Fibroblast of upper back skin (primary cell): ENCODE results near the gene CLASP2.

ENCODE experiments used
- DNase-seq: peaks from one replicate; pipeline ENCODE4 v3.0.0-alpha.2; 2013

CLASP2 gene

GRCh38 chr3:33636125-33636850 is 81.8 kb downstream of the CLASP2 start:
- peak; percentile 74 for DNase-seq

DNA sequence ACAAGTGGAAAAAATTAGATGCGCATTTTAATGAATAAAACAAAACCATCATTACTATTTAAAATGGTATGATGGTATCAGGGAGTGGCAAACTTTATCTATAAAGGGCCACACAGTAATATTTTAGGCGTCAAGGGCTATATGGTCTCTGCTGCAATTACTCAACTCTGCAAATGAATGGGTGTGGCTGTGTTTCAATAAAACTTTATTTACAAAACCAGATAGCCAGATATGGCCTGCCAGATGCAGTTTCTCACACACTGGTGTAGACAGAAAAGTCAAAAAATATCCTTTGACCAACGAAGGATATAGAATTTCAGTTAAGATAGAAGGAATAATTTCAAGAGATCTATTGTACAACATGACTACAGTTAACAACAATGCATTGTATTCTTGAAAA is 83.8 kb downstream of the CLASP2 start:
- DNase-seq = no peak

DNA sequence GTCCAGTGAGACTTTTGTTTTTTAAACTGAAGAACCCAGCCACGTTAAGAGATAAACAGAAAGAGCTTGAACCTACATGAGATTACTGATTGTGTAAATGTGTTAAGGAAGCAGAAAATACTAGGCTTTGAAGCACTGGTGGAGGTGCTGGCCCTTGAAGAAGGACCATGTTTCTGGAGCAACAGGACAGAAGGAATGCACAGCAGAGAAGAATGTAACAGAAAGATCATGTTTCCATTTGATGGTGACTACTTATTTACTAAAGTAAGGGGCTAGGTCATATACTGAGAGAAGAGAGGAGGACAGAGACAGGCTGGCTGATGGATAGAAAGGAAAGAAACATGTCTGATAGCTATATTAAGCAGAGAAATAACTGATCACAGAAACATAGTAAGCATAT is 88.8 kb downstream of the CLASP2 start:
- no peak for DNase-seq

GRCh38 chr3:33624756-33625155 is 93.3 kb downstream of the CLASP2 start:
- DNase-seq = no peak

DNA sequence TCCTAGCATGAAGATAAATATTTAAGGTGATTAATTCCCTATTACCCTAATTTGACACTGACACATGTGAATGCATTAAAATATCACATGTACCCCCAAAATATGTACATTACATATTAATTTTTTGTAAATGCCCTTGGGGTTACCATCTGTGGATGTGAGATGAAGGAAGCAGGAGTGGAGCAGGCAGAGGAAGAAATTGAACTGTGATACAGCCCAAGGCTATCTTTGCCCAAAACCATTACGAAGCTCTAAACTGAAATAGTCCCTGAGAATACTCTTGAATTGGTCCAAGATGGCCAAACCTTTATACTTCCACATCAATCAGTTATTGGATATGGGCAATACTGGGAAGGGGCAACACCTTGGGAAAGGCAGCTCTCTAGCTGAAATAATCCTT is 105.0 kb downstream of the CLASP2 start:
- no peak for DNase-seq

DNA sequence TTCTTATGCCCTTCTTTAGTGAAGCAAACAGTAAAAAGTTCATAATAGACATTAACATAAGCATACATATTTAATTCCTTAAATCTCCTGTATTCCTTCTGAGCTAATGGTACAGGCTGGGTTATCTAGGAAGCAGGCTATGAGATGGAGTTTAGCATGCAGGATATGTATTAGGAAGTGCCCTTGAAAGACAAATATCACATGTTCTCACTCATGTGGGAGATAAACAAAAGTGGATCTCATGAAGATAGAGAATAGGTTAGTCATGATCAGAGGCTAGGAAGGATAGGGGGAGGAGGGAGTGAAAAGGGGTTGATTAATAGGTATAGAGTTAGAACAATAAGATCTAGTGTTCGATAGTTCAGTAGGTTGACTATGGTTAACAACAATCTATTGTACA is 105.4 kb downstream of the CLASP2 start:
- DNase-seq = no peak

- DNase-seq = no peak
These were observed 115.2 kb downstream of the CLASP2 start for GRCh38 chr3:33602829-33603228.

DNA sequence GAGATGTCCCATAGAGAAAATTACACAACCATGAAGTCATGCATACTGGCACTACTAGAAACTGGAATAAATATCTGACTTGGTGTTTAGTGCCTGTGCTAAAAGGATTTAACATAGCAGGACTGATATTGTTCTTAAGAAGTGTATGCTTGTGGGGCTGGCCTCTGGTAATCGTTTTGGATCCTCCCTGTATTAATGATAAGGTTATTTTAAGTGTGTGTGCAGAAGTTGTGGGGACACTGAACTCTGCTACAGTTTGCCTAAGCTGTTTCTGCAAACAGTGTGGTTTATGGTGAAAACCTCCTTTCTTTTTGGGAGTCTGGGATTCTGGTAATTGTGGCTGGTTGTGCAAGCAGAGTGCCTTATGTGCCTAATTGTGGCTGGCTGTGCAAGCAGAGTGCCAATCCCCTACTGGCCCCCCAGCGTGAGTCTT is 120.8 kb downstream of the CLASP2 start:
- DNase-seq = no peak

GRCh38 chr3:33592999-33593398 is 125.1 kb downstream of the CLASP2 start:
- DNase-seq = no peak

DNA sequence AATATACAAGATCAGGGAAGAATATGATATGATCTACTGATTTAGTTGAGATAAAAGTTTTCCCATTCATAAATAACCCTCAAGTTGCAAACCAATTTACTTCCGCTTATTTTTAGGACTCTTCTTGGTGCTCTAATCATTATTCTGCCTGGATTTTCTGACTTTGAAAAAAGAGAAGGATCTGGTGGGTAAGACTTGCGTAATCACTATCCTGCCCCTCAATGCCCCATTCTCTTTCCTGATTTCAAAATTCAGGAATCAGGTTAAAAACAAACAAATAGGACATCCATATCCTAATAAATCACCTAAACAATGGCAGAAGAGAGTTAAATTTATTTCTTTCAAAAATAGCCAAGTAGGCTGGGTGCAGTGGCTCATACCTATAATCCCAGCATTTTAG is 127.5 kb downstream of the CLASP2 start:
- no peak for DNase-seq

- no peak for DNase-seq
These were observed 131.7 kb downstream of the CLASP2 start for GRCh38 chr3:33586402-33586801.

DNA sequence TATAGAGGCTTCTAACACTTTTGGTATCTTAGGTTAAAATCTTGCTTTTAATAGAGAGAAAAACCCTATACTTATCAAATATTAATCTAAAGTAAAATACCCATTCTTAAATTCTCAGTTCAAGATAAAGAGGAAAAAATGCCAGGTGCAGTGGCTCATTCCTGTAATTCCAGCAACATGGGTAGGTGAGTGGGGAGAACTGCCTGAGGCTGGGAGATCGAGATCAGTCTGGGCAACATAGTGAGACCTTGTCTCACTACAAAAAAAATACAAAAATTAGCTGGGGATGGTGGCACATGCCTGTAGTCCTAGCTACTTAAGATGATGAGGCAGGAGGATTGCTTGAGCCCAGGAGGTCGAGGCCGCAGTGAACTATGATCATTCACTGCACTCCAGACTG is 135.8 kb downstream of the CLASP2 start:
- DNase-seq = no peak

GRCh38 chr3:33581666-33582065 is 136.4 kb downstream of the CLASP2 start:
- no peak for DNase-seq

DNA sequence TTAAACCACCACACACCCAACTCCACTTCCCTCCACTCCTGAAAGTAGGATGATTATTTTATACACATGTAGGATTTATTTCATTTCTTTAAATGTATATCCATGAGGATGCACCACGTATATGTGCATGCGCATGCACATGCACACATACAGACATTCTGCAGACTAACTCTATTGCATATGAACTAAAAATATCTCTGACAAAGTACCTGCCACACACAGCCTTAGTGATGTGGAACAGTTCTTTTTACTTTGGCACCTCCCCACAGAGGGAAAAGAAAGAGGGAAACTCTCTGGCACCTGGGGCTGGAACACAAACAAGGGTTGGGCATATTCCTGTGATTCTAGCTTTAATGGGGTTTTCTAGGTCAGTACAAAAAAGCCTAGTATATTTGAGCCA is 138.2 kb downstream of the CLASP2 start:
- DNase-seq = no peak

DNA sequence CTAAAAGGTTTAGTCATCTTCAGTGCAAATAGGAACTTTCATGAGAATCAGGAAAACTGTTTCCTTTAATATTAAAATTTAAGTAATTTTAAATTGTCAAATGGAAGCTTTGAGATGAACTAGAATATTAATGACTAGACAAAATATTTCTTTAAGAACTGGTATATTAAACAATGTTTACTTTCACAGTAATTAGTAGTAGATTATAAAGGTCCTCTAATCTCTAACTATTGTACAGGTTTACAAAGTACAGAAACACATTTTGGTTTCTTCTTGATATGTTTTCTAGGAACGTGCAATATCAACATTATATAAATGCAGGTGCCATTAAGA is 138.9 kb downstream of the CLASP2 start:
- no peak for DNase-seq

GRCh38 chr3:33578325-33579177 is 139.5 kb downstream of the CLASP2 start:
- DNase-seq = peak; percentile 3

DNA sequence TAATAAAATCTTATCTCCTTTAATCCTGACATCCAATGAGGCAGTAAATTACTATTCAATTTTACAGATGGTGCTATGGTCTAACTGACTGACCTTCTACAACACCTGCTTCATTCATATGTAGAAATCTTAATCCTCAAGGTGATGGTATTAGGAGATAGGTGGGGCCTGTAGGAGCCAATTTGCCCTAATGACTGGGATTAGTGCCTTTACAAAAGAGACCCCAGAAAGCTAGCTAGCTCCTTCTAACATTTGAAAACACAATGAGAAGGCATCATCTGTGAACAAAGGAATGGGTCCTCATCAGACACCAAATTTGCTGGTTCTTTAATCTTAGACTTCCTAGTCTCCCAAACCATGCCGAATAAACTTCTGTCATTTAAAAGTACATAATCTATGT is 140.5 kb downstream of the CLASP2 start:
- no peak for DNase-seq

GRCh38 chr3:33577173-33577572 is 140.9 kb downstream of the CLASP2 start:
- no peak for DNase-seq

DNA sequence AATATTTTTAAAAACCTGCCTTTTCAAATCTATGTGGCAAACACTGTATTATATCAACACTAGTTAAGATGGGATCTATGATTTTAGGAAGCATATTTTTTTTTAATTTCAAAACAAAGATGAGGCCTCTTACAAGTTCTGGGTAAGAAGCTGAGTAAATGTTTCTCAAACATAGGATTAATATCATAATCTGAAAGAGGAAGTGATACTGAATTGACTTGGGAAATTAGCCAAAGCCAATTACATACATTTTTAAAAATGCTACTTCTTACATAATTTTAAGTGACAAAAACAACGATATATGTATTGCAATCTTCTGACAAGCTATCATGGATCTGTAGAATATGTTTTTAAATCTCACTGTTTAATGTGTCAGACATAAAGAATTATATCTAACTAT is 142.7 kb downstream of the CLASP2 start:
- no peak for DNase-seq

DNA sequence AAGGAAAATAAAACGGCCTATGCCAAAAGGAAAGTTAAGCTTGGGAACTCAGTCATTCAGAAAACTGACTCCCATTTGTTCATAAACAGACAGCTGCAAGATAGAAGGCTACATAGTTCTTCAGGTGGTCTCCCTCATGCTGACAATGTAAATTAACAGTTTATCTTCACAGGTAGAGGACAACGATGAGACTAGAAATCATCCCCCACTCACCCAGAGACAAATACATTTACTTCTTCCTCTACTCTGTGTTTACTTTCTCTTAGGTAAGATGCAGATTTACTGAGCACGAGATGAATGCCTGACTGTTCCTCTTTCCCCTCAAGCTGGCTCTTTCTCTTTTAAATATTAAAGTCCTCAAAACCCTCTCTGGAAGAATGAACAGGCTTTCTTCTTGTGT is 160.2 kb downstream of the CLASP2 start:
- no peak for DNase-seq

DNA sequence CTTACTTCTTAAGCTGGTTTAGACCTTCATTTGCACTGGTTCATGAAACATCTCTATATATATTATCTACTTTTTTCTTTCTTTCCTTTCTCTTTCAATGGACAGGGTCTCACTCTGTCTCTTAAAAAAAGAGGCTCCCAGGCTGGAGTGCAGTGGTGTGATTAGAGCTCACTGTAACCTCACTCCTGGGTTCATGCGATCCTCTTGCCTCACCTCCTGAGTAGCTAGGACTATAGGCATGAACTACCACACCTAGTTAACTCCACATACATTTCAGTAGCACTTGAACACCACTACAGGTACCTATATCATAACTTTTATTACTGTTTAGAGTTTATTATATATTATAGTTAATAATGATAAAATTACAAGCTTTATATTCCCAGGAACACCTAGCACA is 160.8 kb downstream of the CLASP2 start:
- DNase-seq = no peak

DNA sequence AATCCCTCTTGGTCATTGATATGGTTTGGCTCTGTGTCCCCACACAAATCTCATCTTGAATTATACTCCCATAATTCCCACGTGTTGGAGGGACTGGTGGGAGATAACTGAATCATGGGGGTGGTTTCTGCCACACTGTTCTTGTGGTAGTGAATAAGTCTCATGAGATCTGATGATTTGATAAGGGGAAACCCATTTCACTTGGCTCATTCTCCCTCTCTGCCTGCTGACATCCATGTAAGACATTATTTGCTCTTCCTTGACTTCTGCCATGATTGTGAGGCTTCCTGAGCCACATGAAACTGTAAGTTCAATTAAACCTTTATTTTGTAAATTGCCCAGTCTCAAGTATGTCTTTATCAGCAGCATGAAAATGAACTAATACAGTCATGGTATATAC is 171.0 kb downstream of the CLASP2 start:
- DNase-seq = no peak

- peak; percentile 38 for DNase-seq
These were observed 173.9 kb downstream of the CLASP2 start for GRCh38 chr3:33544126-33544525.

DNA sequence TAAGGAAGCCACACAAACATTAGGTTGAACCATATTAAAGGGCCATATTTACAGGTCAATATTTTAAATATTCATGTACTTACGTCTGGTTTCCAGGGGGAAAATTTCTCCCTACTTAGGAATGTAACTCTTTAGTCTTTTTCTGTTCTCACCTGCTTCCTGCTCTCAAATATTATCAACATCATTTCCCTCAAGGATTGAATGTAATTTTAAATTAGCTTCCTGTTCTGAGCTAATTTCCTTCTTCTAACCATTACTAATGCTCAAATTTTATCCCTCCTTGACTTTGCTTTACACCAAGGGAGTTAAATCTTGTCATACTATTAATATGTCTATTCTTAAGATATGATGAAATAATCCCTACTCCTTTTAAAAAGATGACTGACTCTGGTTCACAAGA is 174.5 kb downstream of the CLASP2 start:
- no peak for DNase-seq

GRCh38 chr3:33541918-33542317 is 176.1 kb downstream of the CLASP2 start:
- DNase-seq = no peak
